H1 (cell line): Measurements from ENCODE around the gene METTL8. TPM values are rescaled to one million over a fixed set of nuclear protein-coding genes. Genes with fewer than 3 reads are reported as not detected.

Experiments
- CTCF ChIA-PET: fragments of 300-600 bp; sonication (Branson Sonifier 250); formaldehyde crosslinking; loops from one replicate; lab custom pipeline; 2021; ENCODE audit not compliant: partially characterized antibody; lab: Charles Lee
- POLR2A ChIA-PET: fragments of 300-600 bp; sonication (Branson Sonifier 250); formaldehyde crosslinking; loops from one replicate; lab custom pipeline; 2021; ENCODE audit warnings: inconsistent platforms; ENCODE audit not compliant: partially characterized antibody; lab: Charles Lee
- DNase-seq, 2 experiments: peaks; one replicate each; pipeline versions ENCODE4 v3.0.0 to v3.0.0-alpha.2; 2010 to 2022; ENCODE audit warnings: low spot score in 2 of 2, low read depth in 1 of 2, mixed read lengths in 1 of 2
- FAIRE-seq: peaks from 2 replicates; lab custom pipeline; 2011; peaks lifted over from hg19 to GRCh38; lab: Jason Lieb, UNC
- H2AFZ ChIP-seq: 2 replicates; pipeline ENCODE4 v1.8.1; 2012; ENCODE audit warnings: low read length, inconsistent platforms
- H2AK5ac ChIP-seq: 2 replicates; pipeline ENCODE4 v1.6.1; 2013; ENCODE audit warnings: low read depth, low read length
- H2BK120ac ChIP-seq: replicated peaks from 2 replicates; pipeline ENCODE3; 2013; ENCODE audit warnings: low read depth, low read length, inconsistent platforms
- H2BK12ac ChIP-seq: 2 replicates; pipeline ENCODE4 v1.6.1; 2013; ENCODE audit warnings: low read depth, low read length
- H2BK15ac ChIP-seq: 2 replicates; pipeline ENCODE4 v1.6.1; 2013; ENCODE audit warnings: low read length
- H2BK20ac ChIP-seq: 2 replicates; pipeline ENCODE4 v1.6.1; 2013; ENCODE audit warnings: low read length
- H2BK5ac ChIP-seq: 2 replicates; pipeline ENCODE4 v1.6.1; 2013; ENCODE audit warnings: low read depth, low read length
- H3K14ac ChIP-seq: 2 replicates; pipeline ENCODE4 v1.6.1; 2013; ENCODE audit warnings: inconsistent platforms; ENCODE audit not compliant: insufficient read length
- H3K18ac ChIP-seq: 2 replicates; pipeline ENCODE4 v1.6.1; 2013; ENCODE audit warnings: low read length; ENCODE audit errors: extremely low read depth
- H3K23ac ChIP-seq: 2 replicates; pipeline ENCODE4 v1.6.1; 2013; ENCODE audit warnings: inconsistent platforms; ENCODE audit not compliant: insufficient read length
- H3K23me2 ChIP-seq: 2 replicates; pipeline ENCODE4 v1.6.1; 2013; ENCODE audit warnings: low read depth, low read length
- H3K27ac ChIP-seq: 2 replicates; pipeline ENCODE4 v1.6.1; 2011; ENCODE audit warnings: low read depth, low read length, inconsistent platforms
- H3K27me3 ChIP-seq, 4 experiments: replicated peaks in 1 of 4; 1 replicate in 1 of 4; 2 replicates in 3 of 4; pipeline versions ENCODE4 v1.6.1 to v1.8.1; 2011 to 2013; ENCODE audit warnings: low read length in 3 of 4, mild to moderate bottlenecking in 3 of 4, inconsistent platforms in 2 of 4, mixed read lengths in 2 of 4, moderate library complexity in 1 of 4; ENCODE audit not compliant: control insufficient read depth in 3 of 4, insufficient read depth in 3 of 4; ENCODE audit errors: extremely low read depth in 1 of 4
- H3K36me3 ChIP-seq, 4 experiments: 2 replicates each; pipeline versions ENCODE4 v1.6.1 to v1.8.1; 2011 to 2013; ENCODE audit warnings: mild to moderate bottlenecking in 4 of 4, low read length in 3 of 4, moderate library complexity in 2 of 4, control low read depth in 1 of 4, inconsistent platforms in 1 of 4; ENCODE audit not compliant: insufficient read depth in 4 of 4, control insufficient read depth in 2 of 4
- H3K4ac ChIP-seq: replicated peaks from 2 replicates; pipeline ENCODE3; 2013; ENCODE audit warnings: low read length, low read depth, mixed read lengths, inconsistent platforms; ENCODE audit not compliant: insufficient read length
- H3K4me1 ChIP-seq, 4 experiments: replicated peaks in 1 of 4; 1 replicate in 1 of 4; 2 replicates in 3 of 4; pipeline versions ENCODE4 v1.6.1 to v1.8.1; 2011 to 2013; ENCODE audit warnings: low read length in 3 of 4, inconsistent platforms in 2 of 4, mixed read lengths in 1 of 4; ENCODE audit not compliant: insufficient read depth in 4 of 4, control insufficient read depth in 3 of 4
- H3K4me2 ChIP-seq, 2 experiments: 2 replicates each; pipeline versions ENCODE4 v1.6.1 to v1.8.1; 2011 to 2013; ENCODE audit warnings: low read depth in 2 of 2, low read length in 2 of 2, control low read depth in 1 of 2, inconsistent platforms in 1 of 2, mild to moderate bottlenecking in 1 of 2; ENCODE audit not compliant: insufficient read depth in 1 of 2
- H3K4me3 ChIP-seq, 4 experiments: fragments of 200-600, 300-600 bp in 1 of 4; sonication (generic), shearing (Covaris generic), sonication (Bioruptor Twin) in 1 of 4; 2 replicates each; pipeline versions ENCODE4 v1.5.1 to v1.8.1; 2011 to 2016; ENCODE audit warnings: low read length in 4 of 4, low read depth in 3 of 4, control low read depth in 2 of 4, inconsistent platforms in 2 of 4, mild to moderate bottlenecking in 2 of 4, mixed read lengths in 1 of 4, moderate library complexity in 1 of 4; ENCODE audit not compliant: insufficient read depth in 2 of 4; ENCODE audit errors: extremely low read depth in 1 of 4
- H3K56ac ChIP-seq: replicated peaks from 2 replicates; pipeline ENCODE3; 2013; ENCODE audit warnings: low read depth, mild to moderate bottlenecking, mixed read lengths, low read length, inconsistent platforms; ENCODE audit not compliant: insufficient read length
- H3K79me1 ChIP-seq: 2 replicates; pipeline ENCODE4 v1.6.1; 2013; ENCODE audit warnings: low read depth, low read length, control low read depth
- H3K79me2 ChIP-seq, 2 experiments: 2 replicates each; pipeline versions ENCODE4 v1.6.1 to v1.8.1; 2012 to 2013; ENCODE audit warnings: low read length in 2 of 2, mild to moderate bottlenecking in 2 of 2, inconsistent platforms in 1 of 2; ENCODE audit not compliant: insufficient read depth in 2 of 2, control insufficient read depth in 1 of 2
- H3K9ac ChIP-seq, 4 experiments: replicated peaks in 1 of 4; 1 replicate in 1 of 4; 2 replicates in 3 of 4; pipeline versions ENCODE4 v1.6.1 to v1.8.1; 2011 to 2013; ENCODE audit warnings: low read depth in 3 of 4, low read length in 3 of 4, control low read depth in 2 of 4, mild to moderate bottlenecking in 2 of 4, moderate library complexity in 2 of 4, inconsistent platforms in 1 of 4; ENCODE audit errors: extremely low read depth in 1 of 4
- H3K9me3 ChIP-seq, 2 experiments: 2 replicates each; pipeline versions ENCODE4 v1.6.1 to v1.8.1; 2012 to 2013; ENCODE audit warnings: mild to moderate bottlenecking in 2 of 2, moderate library complexity in 2 of 2, control low read depth in 1 of 2, inconsistent platforms in 1 of 2, low read depth in 1 of 2, low read length in 1 of 2, mixed read lengths in 1 of 2; ENCODE audit not compliant: insufficient read depth in 2 of 2
- H4K20me1 ChIP-seq, 2 experiments: replicated peaks in 1 of 2; 2 replicates each; pipeline versions ENCODE3 to v1.8.1; 2011 to 2013; ENCODE audit warnings: inconsistent platforms in 2 of 2, low read length in 2 of 2, mild to moderate bottlenecking in 1 of 2; ENCODE audit not compliant: insufficient read depth in 2 of 2, control insufficient read depth in 1 of 2
- H4K5ac ChIP-seq: 2 replicates; pipeline ENCODE4 v1.6.1; 2013; ENCODE audit warnings: low read length, low read depth, mixed read lengths, inconsistent platforms; ENCODE audit not compliant: insufficient read length
- H4K8ac ChIP-seq: 2 replicates; pipeline ENCODE4 v1.8.0; 2013; ENCODE audit warnings: mild to moderate bottlenecking, moderate library complexity, low read length, inconsistent platforms; ENCODE audit not compliant: insufficient read depth; ENCODE audit errors: extremely low read depth
- H4K91ac ChIP-seq: replicated peaks from 2 replicates; pipeline ENCODE3; 2013; ENCODE audit warnings: low read length, mixed read lengths, inconsistent platforms; ENCODE audit not compliant: insufficient read length
- CBX5 ChIP-seq: fragments of 300-800, 300-1000 bp; sonication (generic); IDR thresholded peaks from 2 replicates; pipeline ENCODE4 v1.7.1; 2016; ENCODE audit warnings: antibody characterized with exemption, low read length, low read depth
- EZH2 ChIP-seq: fragments of 200-600 bp; sonication (generic); IDR thresholded peaks from 2 replicates; pipeline ENCODE4 v1.7.1; 2012; ENCODE audit warnings: low read depth, mild to moderate bottlenecking, moderate library complexity, low read length, inconsistent platforms; ENCODE audit not compliant: severe bottlenecking
- FOSL1 ChIP-seq: IDR thresholded peaks from 2 replicates; pipeline ENCODE4 v1.6.1; 2011; ENCODE audit warnings: mild to moderate bottlenecking, low read depth, low read length, moderate library complexity; ENCODE audit not compliant: insufficient read depth
- JUND ChIP-seq: IDR thresholded peaks from 2 replicates; pipeline ENCODE4 v1.6.1; 2011; ENCODE audit warnings: mild to moderate bottlenecking, improper control_type of control experiment, low read length
- PHF8 ChIP-seq: fragments of 200-600 bp; sonication (generic); conservative IDR thresholded peaks from 2 replicates; pipeline ENCODE4 v1.7.1; 2012; ENCODE audit warnings: low read depth, mild to moderate bottlenecking, inconsistent platforms, low read length, moderate library complexity
- POLR2A ChIP-seq, 2 experiments: IDR thresholded peaks; 1 replicate in 1 of 2; 2 replicates in 1 of 2; pipeline ENCODE4 v1.6.1; 2011; ENCODE audit warnings: low read depth in 2 of 2, low read length in 2 of 2, mild to moderate bottlenecking in 2 of 2; ENCODE audit errors: control extremely low read depth in 1 of 2
- SAP30 ChIP-seq: fragments of 300-600 bp; sonication (generic); IDR thresholded peaks from 2 replicates; pipeline ENCODE4 v1.7.1; 2012; ENCODE audit warnings: low read length, moderate library complexity, mild to moderate bottlenecking, inconsistent platforms; ENCODE audit not compliant: insufficient read depth, insufficient replicate concordance
- SIN3A ChIP-seq, 2 experiments: IDR thresholded peaks in 1 of 2; conservative IDR thresholded peaks in 1 of 2; 2 replicates each; pipeline ENCODE4 v1.6.1; 2011 to 2012; ENCODE audit warnings: low read length in 2 of 2, improper control_type of control experiment in 1 of 2, low read depth in 1 of 2, mild to moderate bottlenecking in 1 of 2
- SIRT6 ChIP-seq: IDR thresholded peaks from one replicate; pipeline ENCODE4 v1.7.1; 2012; ENCODE audit warnings: low read length, inconsistent platforms
- SIX5 ChIP-seq: IDR thresholded peaks from 2 replicates; pipeline ENCODE4 v1.6.1; 2011; ENCODE audit warnings: mild to moderate bottlenecking, low read depth, low read length
- SUZ12 ChIP-seq: fragments of 200-600 bp; sonication (generic); IDR thresholded peaks from 2 replicates; pipeline ENCODE4 v1.6.1; 2012; ENCODE audit warnings: mild to moderate bottlenecking, inconsistent platforms, low read length, moderate library complexity, mixed read lengths
- ZNF274 ChIP-seq: IDR thresholded peaks from 2 replicates; pipeline ENCODE4 v1.7.0; 2012; ENCODE audit warnings: low read length, borderline replicate concordance; ENCODE audit errors: extremely low read depth
- WGBS, 2 experiments: shearing (Covaris generic) in 1 of 2; methylation state at CpG; one replicate each; pipeline versions ENCODE4 v1.1.6 to v1.1.7; 2013 to 2015; ENCODE audit warnings: low lambda C conversion rate in 2 of 2, mixed read lengths in 2 of 2, inconsistent platforms in 1 of 2, low coverage in 1 of 2, missing lambda C conversion rate in 1 of 2; ENCODE audit not compliant: insufficient replicate concordance in 2 of 2, insufficient coverage in 1 of 2, insufficient read length in 1 of 2; ENCODE audit errors: extremely low coverage in 1 of 2, missing lambda C conversion rate in 1 of 2; 5-methylcytosine and 5-hydroxymethylcytosine counted together
- polyA plus RNA-seq, 7 experiments: library from polyadenylated mRNA; depleted of rRNA in 3 of 7; stranded (reverse) in 5 of 7; unstranded in 2 of 7; fragments of >200 nt in 5 of 7; fragments of 200-250 nt in 2 of 7; gene quantifications; 1 replicate in 5 of 7; 2 replicates in 1 of 7; 4 replicates in 1 of 7; pipeline versions ENCODE4 v1.2.1 to v1.2.3, GENCODE V29; 2011 to 2013; ENCODE audit warnings: missing spikeins in 2 of 7, mixed read lengths in 2 of 7
- total RNA-seq: library from RNA; stranded (reverse); fragmentation: NEBNext Ultra II Directional; extraction: Animal tissue kit (Norgen Biotek cat#: 25700); gene quantifications from 2 replicates; pipeline ENCODE4 v1.2.1, GENCODE V29; 2021
- TF ChIP-seq, protein P1 (sequence below): IDR thresholded peaks from 2 replicates; pipeline ENCODE4 v1.6.1; 2011; ENCODE audit warnings: low read length, improper control_type of control experiment

METTL8 gene
- total and polyA plus RNA-seq, 2 of the 8 experiments (the other 6 are each of a cell fraction or from before 2014, with no cell fraction given), result 17.6 to 79.7 TPM

DNA sequence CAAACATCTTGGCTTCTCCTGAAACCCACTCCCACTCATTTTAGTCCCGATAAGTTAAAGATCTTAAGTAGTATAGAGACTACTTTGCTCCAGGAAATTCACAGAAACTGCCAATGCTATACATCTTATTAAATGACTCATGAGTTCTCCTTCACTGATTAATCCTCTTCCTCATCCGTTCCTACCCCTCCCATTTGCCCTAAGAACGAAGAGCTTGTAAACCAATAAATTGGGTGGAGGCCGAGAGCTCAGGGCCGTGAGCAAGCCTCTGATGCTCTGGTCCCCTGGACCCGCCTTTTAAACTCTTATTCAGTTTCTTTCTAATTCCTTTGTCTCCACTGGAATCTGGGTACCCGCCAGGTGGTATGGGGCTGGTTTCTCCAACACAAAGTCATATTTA is 68.6 kb downstream of the METTL8 start:
- peaks cover 3 to 7% of the 10 kb centered on the region in 2 experiments; a peak in 2 of 4 replicates for H3K9me3 ChIP-seq
- no peaks in the 10 kb centered on the region for H3K23me2 ChIP-seq
- no peak overlapping the region for H3K27ac ChIP-seq
- peaks cover 0 to 6% of the 10 kb centered on the region in 2 experiments; a peak in 3 of 4 replicates for H3K79me2 ChIP-seq
- no peak overlapping the region for H3K18ac ChIP-seq
- H3K4me3 ChIP-seq, result no peak overlapping the region
- no peak overlapping the region for H2AK5ac ChIP-seq
- no peaks in the 10 kb centered on the region for H4K20me1 ChIP-seq
- no peak overlapping the region for H2AFZ ChIP-seq
- no peaks in the 10 kb centered on the region for H3K27me3 ChIP-seq
- H3K56ac ChIP-seq, result no peak overlapping the region
- no peak overlapping the region for H2BK120ac ChIP-seq
- ChIA-PET CTCF (interaction anchor here (0.7 kb wide), 1 partner anchor 18 kb away, joined by 3 read pairs; no protein-coding TSS in a partner anchor), POLR2A (no interaction called here)
- H2BK12ac ChIP-seq, result no peak overlapping the region
- no peak for DNase-seq
- H3K36me3 ChIP-seq, result peaks cover 0 to 1% (median under 1%) of the 10 kb centered on the region in 4 experiments; a peak in 2 of 8 replicates
- no peak overlapping the region for H3K9ac ChIP-seq
- no peak overlapping the region for H4K8ac ChIP-seq
- H2BK5ac ChIP-seq, result no peak overlapping the region
- no peak overlapping the region for H3K4ac ChIP-seq
- H2BK20ac ChIP-seq, result no peak overlapping the region
- H3K4me1 ChIP-seq, result no peaks in the 10 kb centered on the region; a peak in 3 of 7 replicates
- no peak overlapping the region for H2BK15ac ChIP-seq
- H3K4me2 ChIP-seq, result no peak overlapping the region; a peak in 1 of 4 replicates
- H4K5ac ChIP-seq, result no peak overlapping the region
- no peak overlapping the region for H4K91ac ChIP-seq
- H3K79me1 ChIP-seq, result no peaks in the 10 kb centered on the region
- H3K23ac ChIP-seq, result no peak overlapping the region
- FAIRE-seq, result no peak
- 93% methylated on average over 7 of the region's 7 CpGs; no CpG with 5 or more reads in 1 of the 2 experiments for WGBS, 2 experiments
- no peak overlapping the region for H3K14ac ChIP-seq
- no peak for TF ChIP-seq ZNF274
- no peak for TF ChIP-seq SIX5
- TF ChIP-seq SIRT6, result no peak
- TF ChIP-seq EZH2, result no peak
- TF ChIP-seq FOSL1, result no peak
- TF ChIP-seq SIN3A (conservative IDR thresholded peaks at IDR 0.05 in 1 of 2, IDR thresholded peaks at IDR 0.05 in 1 of 2; ENCODE audit: low read depth in 1 of 2, low read length in 2 of 2), result no peak
- TF ChIP-seq JUND, result no peak
- TF ChIP-seq CBX5, result no peak
- TF ChIP-seq PHF8, result no peak
- TF ChIP-seq POLR2A (IDR thresholded peaks at IDR 0.05; ENCODE audit: control extremely low read depth in 1 of 2, low read depth in 2 of 2, low read length in 2 of 2), result no peak
- TF ChIP-seq SUZ12, result no peak
- TF ChIP-seq, protein P1, sequence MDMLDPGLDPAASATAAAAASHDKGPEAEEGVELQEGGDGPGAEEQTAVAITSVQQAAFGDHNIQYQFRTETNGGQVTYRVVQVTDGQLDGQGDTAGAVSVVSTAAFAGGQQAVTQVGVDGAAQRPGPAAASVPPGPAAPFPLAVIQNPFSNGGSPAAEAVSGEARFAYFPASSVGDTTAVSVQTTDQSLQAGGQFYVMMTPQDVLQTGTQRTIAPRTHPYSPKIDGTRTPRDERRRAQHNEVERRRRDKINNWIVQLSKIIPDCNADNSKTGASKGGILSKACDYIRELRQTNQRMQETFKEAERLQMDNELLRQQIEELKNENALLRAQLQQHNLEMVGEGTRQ, result no peak
- TF ChIP-seq SAP30, result no peak
